ENCODE measurements around the gene AFAP1.

The AFAP1 gene

DNA sequence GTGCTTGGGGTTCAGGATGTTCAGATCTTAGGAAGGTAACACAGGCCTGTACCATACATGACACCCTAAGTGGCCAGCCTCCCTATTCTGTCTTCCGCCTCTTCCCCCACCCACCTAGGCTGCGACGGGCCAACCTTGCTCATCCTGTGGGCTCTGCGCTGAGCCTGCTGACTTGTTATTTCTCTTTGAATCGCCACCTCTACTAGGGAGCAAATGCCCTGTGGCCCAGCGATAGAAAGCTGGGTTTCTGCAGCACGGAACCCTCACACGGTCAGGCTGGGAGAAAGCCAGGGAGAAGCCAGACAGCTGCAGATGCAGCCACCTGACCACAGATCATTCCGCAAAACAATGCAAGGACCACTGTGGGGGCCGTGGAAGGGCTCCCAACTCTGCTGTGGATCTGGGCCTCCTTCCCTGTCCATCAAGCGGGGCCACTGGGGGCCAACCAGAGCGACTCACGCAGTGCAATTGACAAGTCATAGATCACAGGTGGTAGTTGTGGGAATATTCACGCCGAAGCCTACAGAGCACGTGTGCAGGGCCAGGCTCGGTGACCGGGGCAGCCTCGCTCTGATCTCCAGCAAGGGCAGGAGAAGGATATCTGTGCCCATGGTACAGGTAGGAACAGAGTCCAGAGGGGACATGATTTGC is 227.5 kb downstream of the AFAP1 start:
- Histone ChIP-seq H3K27me3 (ENCODE audit: control insufficient read depth, insufficient read depth, low read length) (no peaks in the 10 kb centered on the region), H3K9ac (ENCODE audit: low read length) (no peak overlapping the region), H3K4me1 (ENCODE audit: control insufficient read depth, insufficient read depth, low read length) (no peaks in the 10 kb centered on the region), H3K9me3 (ENCODE audit: control insufficient read depth, low read length) (no peaks in the 10 kb centered on the region), H3K36me3 (ENCODE audit: control insufficient read depth, insufficient read depth, low read length) (no peaks in the 10 kb centered on the region), H3K4me3 (ENCODE audit: low read length) (no peak overlapping the region)

DNA sequence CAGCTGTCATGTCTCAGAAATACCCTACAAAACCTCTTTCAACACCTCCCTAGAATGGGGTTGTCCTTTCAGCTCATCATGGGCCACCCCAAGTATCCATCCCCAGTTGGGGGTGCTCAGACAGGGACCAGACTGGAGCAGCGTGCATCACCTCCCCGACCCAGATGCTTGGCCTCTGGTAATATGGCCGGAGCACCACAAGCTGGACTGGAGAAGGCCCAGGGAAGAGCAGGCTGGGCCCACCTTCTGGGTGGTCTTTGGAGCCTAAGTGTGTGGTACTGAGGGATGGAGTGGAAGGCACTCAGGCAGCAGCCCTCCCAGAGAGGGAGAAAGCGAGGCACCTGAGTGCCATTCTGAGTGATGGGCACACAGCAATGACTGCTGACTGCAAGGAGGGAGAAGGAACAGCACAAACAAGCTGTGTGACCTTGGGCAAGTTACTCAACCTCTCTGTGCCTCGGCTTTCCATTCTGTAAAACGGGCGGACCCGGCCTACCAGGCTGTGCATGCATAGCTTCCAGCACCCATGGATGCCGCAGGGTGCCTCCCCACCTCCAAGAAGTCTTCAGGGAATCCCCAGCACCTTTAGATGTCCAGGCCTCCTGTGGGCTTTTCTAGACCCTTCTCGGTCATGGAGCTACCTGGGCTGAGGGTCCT is 228.2 kb downstream of the AFAP1 start:
- no peaks in the 10 kb centered on the region for H3K36me3 ChIP-seq (ENCODE audit: control insufficient read depth, insufficient read depth, low read length)
- no peak overlapping the region for H3K9ac ChIP-seq (ENCODE audit: low read length)
- no peaks in the 10 kb centered on the region for H3K9me3 ChIP-seq (ENCODE audit: control insufficient read depth, low read length)
- no peaks in the 10 kb centered on the region for H3K4me1 ChIP-seq (ENCODE audit: control insufficient read depth, insufficient read depth, low read length)
- H3K27me3 ChIP-seq (ENCODE audit: control insufficient read depth, insufficient read depth, low read length) = no peaks in the 10 kb centered on the region
- H3K4me3 ChIP-seq (ENCODE audit: low read length) = no peak overlapping the region

DNA sequence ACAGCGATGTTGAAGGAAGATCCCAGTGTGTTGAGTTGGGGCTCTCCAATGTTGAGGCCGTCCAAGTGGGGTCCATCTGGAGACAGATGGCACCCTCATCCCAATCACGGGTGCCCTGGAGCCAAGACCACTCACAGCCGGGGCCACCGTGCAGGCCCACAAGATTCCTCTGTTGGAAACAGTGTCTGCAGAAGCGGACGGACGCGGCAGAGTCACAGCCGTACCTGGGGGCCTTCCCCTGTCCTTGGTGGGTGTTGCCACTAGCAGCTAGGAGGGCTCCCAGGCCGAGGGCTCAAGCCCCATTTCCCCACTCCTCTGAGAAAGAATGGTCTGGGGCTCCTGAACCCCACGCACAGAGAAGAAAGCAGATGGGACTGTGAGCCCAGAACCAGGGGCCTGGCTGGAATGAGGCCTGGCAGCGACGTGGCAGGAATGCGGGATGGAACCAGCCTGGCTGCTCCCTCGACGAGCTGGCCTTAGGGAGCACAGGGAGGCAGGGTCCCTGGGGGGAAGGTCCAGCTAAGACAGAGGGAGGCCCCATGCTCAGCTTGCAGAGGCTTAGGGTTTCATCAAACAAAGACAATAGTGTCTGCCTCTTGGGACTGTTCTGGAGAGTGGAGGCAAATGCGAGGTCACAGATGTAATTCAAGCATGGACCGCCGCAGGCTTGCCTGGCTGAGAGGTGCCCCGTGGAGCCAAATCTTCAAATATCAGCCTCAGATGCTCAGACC is 228.9 kb downstream of the AFAP1 start:
- Histone ChIP-seq H3K27me3 (ENCODE audit: control insufficient read depth, insufficient read depth, low read length) (no peaks in the 10 kb centered on the region), H3K4me1 (ENCODE audit: control insufficient read depth, insufficient read depth, low read length) (no peaks in the 10 kb centered on the region), H3K9me3 (ENCODE audit: control insufficient read depth, low read length) (no peaks in the 10 kb centered on the region), H3K36me3 (ENCODE audit: control insufficient read depth, insufficient read depth, low read length) (no peaks in the 10 kb centered on the region), H3K4me3 (ENCODE audit: low read length) (no peak overlapping the region), H3K9ac (ENCODE audit: low read length) (no peak overlapping the region)

DNA sequence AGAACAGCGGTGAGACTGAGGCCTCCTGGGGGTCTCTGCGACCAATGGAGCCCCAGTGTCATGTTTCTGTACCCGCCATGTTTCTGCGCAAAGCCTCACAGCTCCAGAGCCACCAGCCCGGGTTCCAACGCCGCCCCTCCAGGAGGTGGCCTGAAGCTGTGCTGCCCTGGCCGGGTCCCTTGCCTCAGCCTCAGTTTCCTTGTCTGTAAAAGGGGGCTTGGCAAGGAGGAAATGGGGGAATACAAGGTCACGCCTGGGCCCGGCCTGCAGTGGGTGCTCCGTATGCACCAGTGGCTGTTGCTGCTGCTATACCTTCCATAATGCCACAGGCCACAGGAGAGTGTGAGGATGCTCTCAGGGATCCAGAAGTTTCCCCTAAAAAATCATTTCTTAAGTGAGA is 229.5 kb downstream of the AFAP1 start:
- Histone ChIP-seq H3K27me3 (ENCODE audit: control insufficient read depth, insufficient read depth, low read length) (no peaks in the 10 kb centered on the region), H3K9ac (ENCODE audit: low read length) (no peak overlapping the region), H3K9me3 (ENCODE audit: control insufficient read depth, low read length) (no peaks in the 10 kb centered on the region), H3K4me3 (ENCODE audit: low read length) (no peak overlapping the region), H3K36me3 (ENCODE audit: control insufficient read depth, insufficient read depth, low read length) (no peaks in the 10 kb centered on the region), H3K4me1 (ENCODE audit: control insufficient read depth, insufficient read depth, low read length) (no peaks in the 10 kb centered on the region)

DNA sequence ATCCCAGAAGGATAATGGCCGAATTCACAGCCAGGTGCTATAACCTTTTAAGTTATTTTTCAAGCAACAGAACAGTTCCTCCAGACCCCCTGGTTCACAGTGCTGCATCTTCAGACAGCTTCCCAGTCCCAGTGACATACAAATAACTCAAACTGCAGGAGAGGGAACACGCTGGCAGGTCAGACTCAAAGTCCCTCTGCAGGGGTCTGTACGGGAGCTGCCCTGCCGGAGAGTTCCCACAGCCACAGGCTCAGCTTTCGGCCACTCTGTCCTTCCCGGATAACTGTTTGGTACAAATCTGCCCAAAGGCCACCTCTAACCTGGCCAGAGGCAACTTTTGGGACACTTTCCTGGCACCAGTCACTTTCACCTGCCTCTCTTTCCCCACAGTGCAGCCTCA is 230.2 kb downstream of the AFAP1 start:
- H3K4me3 ChIP-seq (ENCODE audit: low read length) = no peak overlapping the region
- H3K36me3 ChIP-seq (ENCODE audit: control insufficient read depth, insufficient read depth, low read length) = no peaks in the 10 kb centered on the region
- no peaks in the 10 kb centered on the region for H3K9me3 ChIP-seq (ENCODE audit: control insufficient read depth, low read length)
- no peak overlapping the region for H3K9ac ChIP-seq (ENCODE audit: low read length)
- no peaks in the 10 kb centered on the region for H3K4me1 ChIP-seq (ENCODE audit: control insufficient read depth, insufficient read depth, low read length)
- H3K27me3 ChIP-seq (ENCODE audit: control insufficient read depth, insufficient read depth, low read length) = no peaks in the 10 kb centered on the region

DNA sequence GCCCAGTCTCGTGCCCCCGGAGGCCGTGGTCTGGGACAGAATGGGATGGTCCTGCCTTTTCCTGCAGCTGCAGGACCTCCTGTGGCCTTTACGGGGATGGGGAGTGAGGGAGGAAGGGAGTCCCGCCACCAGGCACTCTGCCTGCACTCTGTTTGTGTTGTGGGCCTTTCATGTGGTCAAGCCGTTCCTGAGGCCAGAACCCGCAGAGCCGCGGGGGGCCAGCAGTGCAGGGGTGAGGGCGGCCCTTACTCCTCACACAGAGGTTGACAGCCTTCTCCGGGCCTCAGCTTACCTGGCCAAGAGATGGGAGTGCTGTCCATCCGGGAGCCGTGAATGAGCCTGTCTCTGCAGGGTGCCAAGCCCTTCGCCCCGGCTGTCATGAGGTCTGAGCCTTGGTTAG is 230.7 kb downstream of the AFAP1 start:
- no peaks in the 10 kb centered on the region for H3K36me3 ChIP-seq (ENCODE audit: control insufficient read depth, insufficient read depth, low read length)
- H3K4me3 ChIP-seq (ENCODE audit: low read length) = no peak overlapping the region
- no peaks in the 10 kb centered on the region for H3K4me1 ChIP-seq (ENCODE audit: control insufficient read depth, insufficient read depth, low read length)
- H3K27me3 ChIP-seq (ENCODE audit: control insufficient read depth, insufficient read depth, low read length) = no peaks in the 10 kb centered on the region
- no peaks in the 10 kb centered on the region for H3K9me3 ChIP-seq (ENCODE audit: control insufficient read depth, low read length)
- H3K9ac ChIP-seq (ENCODE audit: low read length) = no peak overlapping the region

Measured in mucosa of stomach (tissue), 1 donor.